Heart right ventricle (tissue), 16 donors: ENCODE measurements around the gene ETS1. TPM values are rescaled to one million over a fixed set of nuclear protein-coding genes. Genes with fewer than 3 reads are reported as not detected.

Experiments
- ATAC-seq, 8 donors: fragments of 200-7000 bp; cut with Tn5 transposase; one replicate each; pipeline ENCODE4 v1.9.1; 2020; ENCODE audit warnings: mild to moderate bottlenecking in 8 of 8, moderate library complexity in 8 of 8, moderate number of reproducible peaks in 1 of 8
- DNase-seq, 2 donors: peaks; one replicate each; pipeline ENCODE4 v3.0.0-alpha.2; 2020
- H3K27ac ChIP-seq, 10 donors: fragments of 200-600 bp; sonication (generic) in 2 of 10; one replicate each; pipeline versions ENCODE4 v1.5.0 to v1.8.0; 2020 to 2022; ENCODE audit warnings: mild to moderate bottlenecking in 3 of 10
- H3K27me3 ChIP-seq, 7 donors: fragments of 200-600 bp; one replicate each; pipeline ENCODE4 v1.8.0; 2021 to 2022; ENCODE audit warnings: mild to moderate bottlenecking in 2 of 7
- H3K36me3 ChIP-seq, 9 donors: fragments of 200-600 bp; sonication (generic) in 1 of 9; one replicate each; pipeline versions ENCODE4 v1.5.0 to v1.8.0; 2020 to 2022; ENCODE audit warnings: mild to moderate bottlenecking in 2 of 9
- H3K4me1 ChIP-seq, 9 donors: fragments of 200-600 bp; sonication (generic) in 1 of 9; one replicate each; pipeline versions ENCODE4 v1.5.0 to v1.8.0; 2020 to 2022; ENCODE audit warnings: mild to moderate bottlenecking in 4 of 9
- H3K4me3 ChIP-seq, 10 donors: fragments of 200-600 bp; sonication (generic) in 2 of 10; one replicate each; pipeline versions ENCODE4 v1.5.0 to v1.8.0; 2020 to 2022; ENCODE audit warnings: mild to moderate bottlenecking in 7 of 10, moderate library complexity in 2 of 10
- H3K9me3 ChIP-seq, 11 donors: fragments of 200-600 bp in 10 of 11; sonication (generic) in 2 of 11; one replicate each; pipeline versions ENCODE4 v1.5.0 to v1.8.0; 2013 to 2022; ENCODE audit warnings: mild to moderate bottlenecking in 2 of 11, control low read depth in 1 of 11, moderate library complexity in 1 of 11
- WGBS, 2 donors: extraction: QIAGEN DNeasy Blood & Tissue Kit; methylation state at CpG; one replicate each; pipeline ENCODE4 v1.1.7; 2013; ENCODE audit warnings: inconsistent platforms in 1 of 2; 5-methylcytosine and 5-hydroxymethylcytosine counted together
- intact Hi-C, 10 donors: fragments of 100-400 bp; cut with DNase I; formaldehyde crosslinking; loops; one replicate each; pipeline versions ENCODE4 v1.11.1 to v1.14.2; 2022
- polyA plus RNA-seq, 2 donors: library from polyadenylated mRNA; stranded (reverse); fragments of 200-250 nt; gene quantifications; one replicate each; pipeline ENCODE4 v1.2.3, GENCODE V29; 2013
- total RNA-seq, 10 donors: library from RNA; stranded (reverse); fragmentation: NEBNext Ultra II Directional in 3 of 10; extraction: Animal tissue kit (Norgen Biotek cat#: 25700) in 3 of 10; gene quantifications; one replicate each; pipeline versions ENCODE4 v1.2.1 to v1.2.4, GENCODE V29; 2021 to 2023
- TF ChIP-seq, protein P1 (sequence below), 9 donors: fragments of 200-600 bp; sonication (generic) in 2 of 9; IDR thresholded peaks; one replicate each; pipeline versions ENCODE4 v1.5.0 to v1.8.0; 2021 to 2022; ENCODE audit warnings: antibody characterized with exemption in 9 of 9, mild to moderate bottlenecking in 5 of 9, moderate library complexity in 1 of 9
- donor health status: Arrhythmogenic right ventricular cardiomyopathy.
- donor health status: ischemic (EF 13 %, LVEDD 7.1; RV severe dilation, severe dysfunction).
- donor health status: healthy with polysubstance abuse.
- donor health status: DM: no; HTN: yes; CAD: no.
- donor health status: DM: no; HTN: no; CAD: no.
- donor health status: ischemic (EF 25% LVEDD 6.9; RV normal size, moderate dysfunction).
- donor health status: ischemic (EF 25% LVEDD 5.7; RV mildly dilated, moderate dysfunction).
- donor health status: healthy.
- donor health status: DM: yes; HTN: yes; CAD: no.
- donor health status: Ischemic cardiomyopathy.
- donor health status: ischemic (EF 35%, LVEDD 5.7; RV mildly dilated, moderate dysfunction).
- donor health status: nonischemic (EF 11% LVEDD 7.7; RV severe dilation, severe dysfunction).
- donor health status: DM: yes; HTN: yes; CAD: no.
- donor health status: PGD.
- donor health status: ischemic (EF 29% LVEDD 5.4; RV normal size, mild dysfunction).
- donor health status: nonischemic (EF 23%, LVEDD 6.1; RV moderate dilation, normal function).

ETS1 gene
- total and polyA plus RNA-seq, 12 donors = 21.3 to 93.4 (median 50.7) TPM

DNA sequence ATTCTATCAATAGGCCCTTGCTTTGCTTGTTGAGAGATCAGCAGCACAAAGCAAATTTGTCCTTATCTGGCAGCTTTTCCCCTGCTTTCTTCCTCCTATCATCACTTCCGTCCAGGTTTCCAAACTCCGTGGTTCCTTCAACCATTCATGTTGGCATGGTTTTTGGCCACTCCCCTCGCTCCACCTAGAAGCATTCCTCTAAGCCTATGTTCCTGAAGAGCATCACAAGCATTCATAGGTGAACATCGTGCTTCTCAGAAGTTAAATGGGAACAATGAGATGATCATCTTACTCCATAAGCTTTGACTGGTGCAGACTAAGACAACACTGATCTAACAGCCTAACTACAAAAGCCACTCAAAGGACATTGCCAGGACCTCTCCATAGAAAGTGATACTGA, 86.3 kb downstream of the ETS1 start:
- Histone ChIP-seq H3K4me3 (peak overlapping the region in 1 of 10 donors; percentile 18), H3K4me1 (peaks cover 41 to 100% (median 100%) of the 10 kb centered on the region in 9 donors), H3K27me3 (no peaks in the 10 kb centered on the region), H3K9me3 (no peaks in the 10 kb centered on the region), H3K27ac (peak overlapping the region in 8 of 10 donors; percentile 49 to 97 (median 87)), H3K36me3 (peaks cover 0 to 11% (median 0%) of the 10 kb centered on the region in 9 donors)
- no peak for ATAC-seq
- WGBS, 2 donors = 44 to 54% methylated on average over 4 of the region's 4 CpGs
- DNase-seq = no peak
- intact Hi-C loops = loop anchor here in 2 of 10 donors (10.0 kb wide), 1 partner anchor 206 kb away; no protein-coding TSS in a partner anchor
- TF ChIP-seq, protein P1, sequence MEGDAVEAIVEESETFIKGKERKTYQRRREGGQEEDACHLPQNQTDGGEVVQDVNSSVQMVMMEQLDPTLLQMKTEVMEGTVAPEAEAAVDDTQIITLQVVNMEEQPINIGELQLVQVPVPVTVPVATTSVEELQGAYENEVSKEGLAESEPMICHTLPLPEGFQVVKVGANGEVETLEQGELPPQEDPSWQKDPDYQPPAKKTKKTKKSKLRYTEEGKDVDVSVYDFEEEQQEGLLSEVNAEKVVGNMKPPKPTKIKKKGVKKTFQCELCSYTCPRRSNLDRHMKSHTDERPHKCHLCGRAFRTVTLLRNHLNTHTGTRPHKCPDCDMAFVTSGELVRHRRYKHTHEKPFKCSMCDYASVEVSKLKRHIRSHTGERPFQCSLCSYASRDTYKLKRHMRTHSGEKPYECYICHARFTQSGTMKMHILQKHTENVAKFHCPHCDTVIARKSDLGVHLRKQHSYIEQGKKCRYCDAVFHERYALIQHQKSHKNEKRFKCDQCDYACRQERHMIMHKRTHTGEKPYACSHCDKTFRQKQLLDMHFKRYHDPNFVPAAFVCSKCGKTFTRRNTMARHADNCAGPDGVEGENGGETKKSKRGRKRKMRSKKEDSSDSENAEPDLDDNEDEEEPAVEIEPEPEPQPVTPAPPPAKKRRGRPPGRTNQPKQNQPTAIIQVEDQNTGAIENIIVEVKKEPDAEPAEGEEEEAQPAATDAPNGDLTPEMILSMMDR (IDR thresholded peaks at IDR 0.05) = no peak

DNA sequence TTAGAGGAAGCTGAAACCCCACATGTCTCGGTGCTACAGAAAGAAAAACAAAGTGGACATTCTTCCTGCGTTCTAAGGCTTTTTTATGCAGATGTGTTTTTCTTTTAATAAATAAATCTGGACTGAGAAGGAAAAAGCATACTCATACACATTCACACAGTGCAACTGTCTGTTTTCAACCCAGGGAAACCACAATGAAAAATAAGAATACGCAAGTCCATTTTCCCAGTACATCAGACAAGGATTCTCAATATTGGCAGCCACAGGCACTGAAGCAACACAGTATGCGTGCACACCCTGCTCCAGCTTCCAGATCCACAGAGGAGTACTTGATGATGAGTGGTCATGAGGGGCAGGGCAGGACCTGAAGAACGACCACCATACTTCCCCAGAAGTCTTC, 86.9 kb downstream of the ETS1 start:
- no peaks in the 10 kb centered on the region for H3K27me3 ChIP-seq
- intact Hi-C loops = loop anchor here in 2 of 10 donors (10.0 kb wide), 1 partner anchor 206 kb away; no protein-coding TSS in a partner anchor
- H3K9me3 ChIP-seq = no peaks in the 10 kb centered on the region
- peak overlapping the region in 3 of 10 donors; percentile 11 to 18 (median 14) for H3K4me3 ChIP-seq
- peaks cover 40 to 100% (median 100%) of the 10 kb centered on the region in 9 donors for H3K4me1 ChIP-seq
- H3K27ac ChIP-seq = peak overlapping the region in 9 of 10 donors; percentile 49 to 97 (median 86)
- peaks cover 0 to 7% (median 0%) of the 10 kb centered on the region in 9 donors for H3K36me3 ChIP-seq
- TF ChIP-seq, protein P1 (IDR thresholded peaks at IDR 0.05) = no peak
- WGBS, 2 donors = 41 to 50% methylated on average over 5 of the region's 5 CpGs
- DNase-seq = no peak
- ATAC-seq = no peak

DNA sequence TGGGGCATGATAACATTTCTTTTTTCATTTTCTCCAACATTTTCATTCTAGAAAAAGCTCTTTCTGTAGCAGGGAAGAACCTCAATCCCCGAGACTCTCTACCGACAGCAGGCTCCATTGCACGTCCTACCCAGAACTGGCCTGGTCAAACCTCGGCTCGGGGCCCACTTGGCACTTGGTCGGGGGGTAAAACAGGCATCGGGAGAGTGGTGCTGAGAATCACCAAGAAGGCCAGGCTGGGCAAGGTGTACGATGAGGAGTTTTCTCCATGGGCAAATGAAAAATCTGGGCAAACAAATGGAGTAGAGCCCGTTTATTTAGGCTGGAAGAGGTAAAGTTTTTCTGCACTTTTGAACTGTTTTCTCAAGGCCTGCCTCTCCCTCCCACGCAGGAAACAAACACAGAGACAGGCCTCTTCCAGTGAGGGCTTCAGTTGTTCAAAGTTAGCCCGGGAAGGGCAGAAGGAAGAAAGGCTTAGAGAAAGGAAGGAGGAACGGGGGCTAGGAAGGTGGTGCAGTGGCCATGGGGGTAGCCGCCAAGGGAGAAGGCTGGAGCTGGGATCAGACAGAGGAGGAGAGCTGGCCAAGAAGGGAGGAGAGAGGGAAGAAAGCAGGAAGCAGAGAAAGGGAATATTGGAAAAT, 87.6 kb downstream of the ETS1 start:
- Histone ChIP-seq H3K27ac (peak overlapping the region; percentile 7 to 97 (median 82)), H3K9me3 (no peaks in the 10 kb centered on the region), H3K4me3 (peak overlapping the region in 4 of 10 donors; percentile 0 to 18 (median 12)), H3K4me1 (peaks cover 34 to 100% (median 100%) of the 10 kb centered on the region in 9 donors), H3K27me3 (no peaks in the 10 kb centered on the region), H3K36me3 (peaks cover 0 to 9% (median 0%) of the 10 kb centered on the region in 9 donors)
- intact Hi-C loops = loop anchor here in 2 of 10 donors (10.0 kb wide), 1 partner anchor 205 kb away; no protein-coding TSS in a partner anchor
- WGBS, 2 donors = 37 to 47% methylated on average over 13 of the region's 13 CpGs
- TF ChIP-seq, protein P1 (IDR thresholded peaks at IDR 0.05) = no peak
- DNase-seq = peak in 1 of 2 donors; percentile 34
- ATAC-seq = no peak

DNA sequence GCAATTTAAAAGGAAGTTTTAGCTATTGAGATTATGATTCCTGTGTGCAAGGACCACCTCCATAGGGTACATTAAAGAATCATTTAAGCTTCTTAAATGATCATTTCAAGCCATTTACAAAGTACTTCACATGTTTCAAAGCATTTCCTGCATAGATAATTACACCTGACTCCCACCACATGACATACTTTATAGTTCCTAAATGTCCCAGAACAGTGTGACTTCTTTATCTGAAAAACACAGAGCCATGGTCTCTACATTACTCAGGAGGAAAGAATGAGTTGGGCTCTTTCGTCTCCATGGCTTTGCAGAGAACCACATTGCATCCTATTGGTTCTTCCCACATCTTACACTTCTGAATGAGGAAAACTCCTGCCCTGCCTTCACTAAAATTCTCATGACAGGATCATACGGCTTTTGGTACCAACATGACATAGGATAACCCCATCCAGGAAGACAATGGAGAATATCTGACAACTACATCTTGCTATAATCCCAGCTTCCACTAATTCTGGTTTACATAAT, 88.6 kb downstream of the ETS1 start:
- intact Hi-C loops = no loop called here
- DNase-seq (no peak), ATAC-seq (no peak)
- Histone ChIP-seq H3K36me3 (peaks cover 0 to 10% (median 0%) of the 10 kb centered on the region in 9 donors), H3K4me3 (no peak overlapping the region), H3K9me3 (no peaks in the 10 kb centered on the region), H3K27me3 (no peaks in the 10 kb centered on the region), H3K4me1 (peaks cover 29 to 100% (median 100%) of the 10 kb centered on the region in 9 donors), H3K27ac (peak overlapping the region in 8 of 10 donors; percentile 59 to 97 (median 87))
- 30 to 40% methylated on average over 2 of the region's 2 CpGs for WGBS, 2 donors
- TF ChIP-seq, protein P1 (IDR thresholded peaks at IDR 0.05) = no peak
